Vagina (tissue), 2 donors: ENCODE data around the gene CCDC34.

ENCODE experiments used
- POLR2A ChIP-seq, 2 donors: fragments of 450-650 bp; IDR thresholded peaks; one replicate each; pipeline ENCODE4 v1.6.1; 2017; ENCODE audit warnings: antibody characterized with exemption in 2 of 2, mild to moderate bottlenecking in 2 of 2, moderate library complexity in 2 of 2
- POLR2AphosphoS5 ChIP-seq, 2 donors: sonication (generic); formaldehyde crosslinking; IDR thresholded peaks; one replicate each; pipeline ENCODE4 v1.9.0; 2017; ENCODE audit warnings: antibody characterized with exemption in 2 of 2, mild to moderate bottlenecking in 2 of 2, low read depth in 1 of 2; ENCODE audit not compliant: insufficient read depth in 1 of 2
- TF ChIP-seq, protein P1 (sequence below), 3 experiments: fragments of 450-650 bp in 2 of 3; fragments of 200-600 bp in 1 of 3; sonication (generic) in 1 of 3; IDR thresholded peaks; one replicate each; pipeline ENCODE4 v1.5.1; 2017 to 2019; ENCODE audit warnings: antibody characterized with exemption in 3 of 3, mild to moderate bottlenecking in 2 of 3, moderate library complexity in 2 of 3

DNA sequence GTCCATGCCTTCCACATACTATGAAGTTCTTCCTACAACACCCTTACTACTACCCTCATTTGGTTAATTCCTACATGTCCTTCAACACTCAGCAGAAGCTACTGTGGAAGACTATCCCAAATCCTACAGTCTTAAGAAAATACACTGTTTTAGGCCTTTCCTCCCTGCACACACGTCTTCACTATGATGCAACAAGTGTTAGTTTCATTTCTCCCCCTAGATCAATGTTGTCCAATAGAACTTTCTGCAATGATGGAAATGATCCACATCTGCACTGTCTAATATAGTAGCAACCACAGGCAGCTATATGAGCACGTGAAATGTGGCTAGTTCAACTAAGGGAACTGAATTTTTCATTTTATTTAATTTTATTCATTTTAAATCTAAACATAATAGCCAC, 46.7 kb upstream of the CCDC34 start:
- TF ChIP-seq, protein P1, sequence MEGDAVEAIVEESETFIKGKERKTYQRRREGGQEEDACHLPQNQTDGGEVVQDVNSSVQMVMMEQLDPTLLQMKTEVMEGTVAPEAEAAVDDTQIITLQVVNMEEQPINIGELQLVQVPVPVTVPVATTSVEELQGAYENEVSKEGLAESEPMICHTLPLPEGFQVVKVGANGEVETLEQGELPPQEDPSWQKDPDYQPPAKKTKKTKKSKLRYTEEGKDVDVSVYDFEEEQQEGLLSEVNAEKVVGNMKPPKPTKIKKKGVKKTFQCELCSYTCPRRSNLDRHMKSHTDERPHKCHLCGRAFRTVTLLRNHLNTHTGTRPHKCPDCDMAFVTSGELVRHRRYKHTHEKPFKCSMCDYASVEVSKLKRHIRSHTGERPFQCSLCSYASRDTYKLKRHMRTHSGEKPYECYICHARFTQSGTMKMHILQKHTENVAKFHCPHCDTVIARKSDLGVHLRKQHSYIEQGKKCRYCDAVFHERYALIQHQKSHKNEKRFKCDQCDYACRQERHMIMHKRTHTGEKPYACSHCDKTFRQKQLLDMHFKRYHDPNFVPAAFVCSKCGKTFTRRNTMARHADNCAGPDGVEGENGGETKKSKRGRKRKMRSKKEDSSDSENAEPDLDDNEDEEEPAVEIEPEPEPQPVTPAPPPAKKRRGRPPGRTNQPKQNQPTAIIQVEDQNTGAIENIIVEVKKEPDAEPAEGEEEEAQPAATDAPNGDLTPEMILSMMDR (IDR thresholded peaks at IDR 0.05): no peak
- TF ChIP-seq POLR2AphosphoS5 (IDR thresholded peaks at IDR 0.05; ENCODE audit: insufficient read depth in 1 of 2, low read depth in 1 of 2) (no peak), POLR2A (IDR thresholded peaks at IDR 0.05) (no peak)
